ENCODE results near the gene LDAF1.
"Not testable (repeated sequence)": the region's sequence is repeated elsewhere in the genome, so short reads cannot be mapped to it uniquely, and the experiment has no call there.

Gene LDAF1

GRCh38 chr16:21126518-21126917 is 32.0 kb upstream of the LDAF1 start:
- TF ChIP-seq CTCF (IDR thresholded peaks at IDR 0.05; ENCODE audit: low read depth, low read length) (no peak), MYC (IDR thresholded peaks at IDR 0.05; ENCODE audit: low read depth, low read length) (no peak), MAX (IDR thresholded peaks at IDR 0.05; ENCODE audit: low read depth, low read length) (no peak)
- DNase-seq (ENCODE audit: low read depth): no peak
- no peak overlapping the region for H3K4me3 ChIP-seq (ENCODE audit: low read depth, low read length)

- TF ChIP-seq MYC (IDR thresholded peaks at IDR 0.05; ENCODE audit: low read depth, low read length) (no peak), POLR2A (IDR thresholded peaks at IDR 0.05; ENCODE audit: extremely low read depth, insufficient read length) (no peak), CTCF (IDR thresholded peaks at IDR 0.05; ENCODE audit: low read depth, low read length) (no peak)
- no peak for DNase-seq (ENCODE audit: low read depth)
- H3K4me3 ChIP-seq (ENCODE audit: low read depth, low read length): no peak overlapping the region
Measured at GRCh38 chr16:21128991-21129390, 29.5 kb upstream of the LDAF1 start.

GRCh38 chr16:21130811-21131210 is 27.7 kb upstream of the LDAF1 start:
- TF ChIP-seq CTCF (IDR thresholded peaks at IDR 0.05; ENCODE audit: low read depth, low read length): no peak
- TF ChIP-seq MYC (IDR thresholded peaks at IDR 0.05; ENCODE audit: low read depth, low read length): no peak
- TF ChIP-seq POLR2A (IDR thresholded peaks at IDR 0.05; ENCODE audit: extremely low read depth, insufficient read length): no peak
- no peak for TF ChIP-seq MAX (IDR thresholded peaks at IDR 0.05; ENCODE audit: low read depth, low read length)
- H3K4me3 ChIP-seq (ENCODE audit: low read depth, low read length): no peak overlapping the region
- DNase-seq (ENCODE audit: low read depth): no peak

- H3K4me3 ChIP-seq (ENCODE audit: low read depth, low read length): no peak overlapping the region
- TF ChIP-seq MYC (IDR thresholded peaks at IDR 0.05; ENCODE audit: low read depth, low read length) (no peak), POLR2A (IDR thresholded peaks at IDR 0.05; ENCODE audit: extremely low read depth, insufficient read length) (no peak), CTCF (IDR thresholded peaks at IDR 0.05; ENCODE audit: low read depth, low read length) (no peak), MAX (IDR thresholded peaks at IDR 0.05; ENCODE audit: low read depth, low read length) (no peak)
- no peak for DNase-seq (ENCODE audit: low read depth)
Measured at GRCh38 chr16:21134053-21134452, 24.4 kb upstream of the LDAF1 start.

- H3K4me3 ChIP-seq (ENCODE audit: low read depth, low read length): no peak overlapping the region
- TF ChIP-seq POLR2A (IDR thresholded peaks at IDR 0.05; ENCODE audit: extremely low read depth, insufficient read length) (no peak), MAX (IDR thresholded peaks at IDR 0.05; ENCODE audit: low read depth, low read length) (no peak), MYC (IDR thresholded peaks at IDR 0.05; ENCODE audit: low read depth, low read length) (no peak)
- no peak for DNase-seq (ENCODE audit: low read depth)
Measured at GRCh38 chr16:21145738-21146137, 12.7 kb upstream of the LDAF1 start.

- H3K4me3 ChIP-seq (ENCODE audit: low read depth, low read length): no peak within 1 kb of the TSS
- no peak for TF ChIP-seq POLR2A (IDR thresholded peaks at IDR 0.05; ENCODE audit: extremely low read depth, insufficient read length)
- no peak for TF ChIP-seq MYC (IDR thresholded peaks at IDR 0.05; ENCODE audit: low read depth, low read length)
- no peak for TF ChIP-seq CTCF (IDR thresholded peaks at IDR 0.05; ENCODE audit: low read depth, low read length)
- TF ChIP-seq MAX (IDR thresholded peaks at IDR 0.05; ENCODE audit: low read depth, low read length): no peak
- no peak for DNase-seq (ENCODE audit: low read depth)
Measured at GRCh38 chr16:21150375-21151001, 8.0 kb upstream of the LDAF1 start, which contains the start of gene DNAH3. TSS of gene DNAH3 (minus strand) at chr16:21150846. CDS start at chr16:21150319, 527 bp downstream.

- not testable (repeated sequence) for H3K4me3 ChIP-seq (ENCODE audit: low read depth, low read length); DNase-seq (ENCODE audit: low read depth)
Measured at GRCh38 chr16:21152160-21153030, 6.1 kb upstream of the LDAF1 start.

- H3K4me3 ChIP-seq (ENCODE audit: low read depth, low read length); DNase-seq (ENCODE audit: low read depth): not testable (repeated sequence)
Measured at GRCh38 chr16:21153124-21153729, 5.2 kb upstream of the LDAF1 start.

GRCh38 chr16:21156011-21156410 is 2.5 kb upstream of the LDAF1 start:
- DNase-seq (ENCODE audit: low read depth); H3K4me3 ChIP-seq (ENCODE audit: low read depth, low read length): not testable (repeated sequence)
